K562 (cell line): Measurements from ENCODE around the gene ZBTB32.

Experiments
- CEBPB ChIP-seq: fragments of 450-650 bp; IDR thresholded peaks from 2 replicates; pipeline ENCODE4 v1.6.1; 2016; ENCODE audit warnings: missing genetic modification characterization, missing compliant biosample characterization
- MAZ ChIP-seq, 2 experiments: fragments of 450-650 bp in 1 of 2; sonication (generic) in 1 of 2; formaldehyde crosslinking; IDR thresholded peaks in 1 of 2; conservative IDR thresholded peaks in 1 of 2; 2 replicates each; pipeline versions ENCODE4 v1.4.0 to v1.5.0; 2020; ENCODE audit warnings: mild to moderate bottlenecking in 1 of 2, missing genetic modification reagents in 1 of 2
- NBN ChIP-seq: fragments of 450-650 bp; IDR thresholded peaks from 2 replicates; pipeline ENCODE4 v1.6.1; 2016; ENCODE audit warnings: low read depth, mild to moderate bottlenecking
- NCOA2 ChIP-seq, 2 experiments: fragments of 450-650 bp; IDR thresholded peaks; 2 replicates each; pipeline ENCODE4 v1.6.1; 2018; ENCODE audit warnings: mild to moderate bottlenecking in 2 of 2, moderate library complexity in 1 of 2; ENCODE audit not compliant: partially characterized antibody in 2 of 2
- NFE2 ChIP-seq: IDR thresholded peaks from 2 replicates; pipeline ENCODE4 v1.6.1; 2014; ENCODE audit warnings: antibody characterized with exemption, low read depth
- POLR2A ChIP-seq: fragments of 450-650 bp; conservative IDR thresholded peaks from 2 replicates; pipeline ENCODE4 v1.6.1; 2016
- SMAD3 ChIP-seq: fragments of 450-650 bp; formaldehyde crosslinking; conservative IDR thresholded peaks from 2 replicates; pipeline ENCODE4 v1.4.0; 2020; ENCODE audit warnings: mild to moderate bottlenecking
- TF ChIP-seq, protein P1 (sequence below): sonication (generic); formaldehyde crosslinking; IDR thresholded peaks from 2 replicates; pipeline ENCODE4 v1.4.0; 2020; ENCODE audit warnings: mild to moderate bottlenecking, missing genetic modification reagents
- TF ChIP-seq, protein P2 (sequence below): fragments of 450-650 bp; IDR thresholded peaks from one replicate; pipeline ENCODE4 v1.6.1; 2018; ENCODE audit warnings: mild to moderate bottlenecking, moderate library complexity; ENCODE audit not compliant: partially characterized antibody

GRCh38 chr19:35734273-35734672, 29.9 kb downstream of the ZBTB32 start:
- no peak for TF ChIP-seq NFE2
- no peak for TF ChIP-seq NCOA2 (IDR thresholded peaks at IDR 0.05; ENCODE audit: partially characterized antibody in 2 of 2)
- no peak for TF ChIP-seq NBN
- TF ChIP-seq CEBPB (tag): no peak
- TF ChIP-seq, protein P1, sequence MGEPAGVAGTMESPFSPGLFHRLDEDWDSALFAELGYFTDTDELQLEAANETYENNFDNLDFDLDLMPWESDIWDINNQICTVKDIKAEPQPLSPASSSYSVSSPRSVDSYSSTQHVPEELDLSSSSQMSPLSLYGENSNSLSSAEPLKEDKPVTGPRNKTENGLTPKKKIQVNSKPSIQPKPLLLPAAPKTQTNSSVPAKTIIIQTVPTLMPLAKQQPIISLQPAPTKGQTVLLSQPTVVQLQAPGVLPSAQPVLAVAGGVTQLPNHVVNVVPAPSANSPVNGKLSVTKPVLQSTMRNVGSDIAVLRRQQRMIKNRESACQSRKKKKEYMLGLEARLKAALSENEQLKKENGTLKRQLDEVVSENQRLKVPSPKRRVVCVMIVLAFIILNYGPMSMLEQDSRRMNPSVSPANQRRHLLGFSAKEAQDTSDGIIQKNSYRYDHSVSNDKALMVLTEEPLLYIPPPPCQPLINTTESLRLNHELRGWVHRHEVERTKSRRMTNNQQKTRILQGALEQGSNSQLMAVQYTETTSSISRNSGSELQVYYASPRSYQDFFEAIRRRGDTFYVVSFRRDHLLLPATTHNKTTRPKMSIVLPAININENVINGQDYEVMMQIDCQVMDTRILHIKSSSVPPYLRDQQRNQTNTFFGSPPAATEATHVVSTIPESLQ (CRISPR knock-in tag): no peak
- TF ChIP-seq POLR2A: no peak
- TF ChIP-seq MAZ (CRISPR knock-in tag; conservative IDR thresholded peaks at IDR 0.05 in 1 of 2, IDR thresholded peaks at IDR 0.05 in 1 of 2): no peak
- TF ChIP-seq, protein P2, sequence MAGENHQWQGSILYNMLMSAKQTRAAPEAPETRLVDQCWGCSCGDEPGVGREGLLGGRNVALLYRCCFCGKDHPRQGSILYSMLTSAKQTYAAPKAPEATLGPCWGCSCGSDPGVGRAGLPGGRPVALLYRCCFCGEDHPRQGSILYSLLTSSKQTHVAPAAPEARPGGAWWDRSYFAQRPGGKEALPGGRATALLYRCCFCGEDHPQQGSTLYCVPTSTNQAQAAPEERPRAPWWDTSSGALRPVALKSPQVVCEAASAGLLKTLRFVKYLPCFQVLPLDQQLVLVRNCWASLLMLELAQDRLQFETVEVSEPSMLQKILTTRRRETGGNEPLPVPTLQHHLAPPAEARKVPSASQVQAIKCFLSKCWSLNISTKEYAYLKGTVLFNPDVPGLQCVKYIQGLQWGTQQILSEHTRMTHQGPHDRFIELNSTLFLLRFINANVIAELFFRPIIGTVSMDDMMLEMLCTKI: no peak
- no peak for TF ChIP-seq SMAD3 (CRISPR knock-in tag)
